Measurements from ENCODE around the gene PELI2. TPM values are rescaled to one million over a fixed set of nuclear protein-coding genes. Genes with fewer than 3 reads are reported as not detected.

Gene PELI2
- total and polyA plus RNA-seq, 3 experiments from 2014 or later: 1.0 to 3.3 (median 2.7) TPM

DNA sequence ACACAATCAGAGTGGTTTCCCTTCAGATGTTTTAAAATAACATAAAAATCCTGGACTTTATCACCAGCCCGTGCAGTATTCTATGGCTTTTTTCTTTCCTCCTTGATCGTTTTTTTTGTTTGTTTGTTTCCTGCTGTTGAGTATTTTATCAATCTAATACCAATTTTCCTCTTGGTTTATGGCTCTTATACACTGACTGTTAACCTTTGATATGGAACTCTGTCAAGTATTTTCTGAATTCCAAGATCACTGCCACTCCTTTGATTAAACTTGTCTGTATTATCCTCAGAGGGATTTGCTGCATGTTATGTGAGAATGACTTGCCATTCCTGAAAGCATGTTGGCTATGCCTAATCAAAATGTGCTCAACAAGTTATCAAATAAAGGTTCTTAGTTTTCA lies 88.4 kb downstream of the PELI2 start:
- Histone ChIP-seq H3K4me1 (ENCODE audit: insufficient read depth, low read length) (no peaks in the 10 kb centered on the region), H3K27ac (ENCODE audit: low read depth, low read length) (no peak overlapping the region), H3K4me3 (ENCODE audit: low read length) (no peak overlapping the region), H3K9me3 (ENCODE audit: low read length) (no peaks in the 10 kb centered on the region), H3K36me3 (ENCODE audit: insufficient read depth, low read length) (no peaks in the 10 kb centered on the region), H3K27me3 (ENCODE audit: insufficient read depth, low read length, poor library complexity, severe bottlenecking) (no peaks in the 10 kb centered on the region)
- Mint-ChIP-seq H3K4me1 (no peaks in the 10 kb centered on the region), H3K4me3 (no peak overlapping the region), H3K36me3 (no peaks in the 10 kb centered on the region), H3K9me3 (no peaks in the 10 kb centered on the region), H3K27me3 (no peaks in the 10 kb centered on the region), H3K27ac (no peak overlapping the region)
- CTCF ChIA-PET: no interaction called here
- DNase-seq: no peak
- POLR2A ChIA-PET: no interaction called here

GRCh38 chr14:56207626-56208292 lies 89.5 kb downstream of the PELI2 start:
- no peak overlapping the region for H3K4me3 Mint-ChIP-seq
- ChIA-PET POLR2A (no interaction called here), CTCF (no interaction called here)
- no peaks in the 10 kb centered on the region for H3K36me3 ChIP-seq (ENCODE audit: insufficient read depth, low read length)
- no peaks in the 10 kb centered on the region for H3K9me3 Mint-ChIP-seq
- no peaks in the 10 kb centered on the region for H3K4me1 Mint-ChIP-seq
- H3K27ac ChIP-seq (ENCODE audit: low read depth, low read length): no peak overlapping the region
- no peaks in the 10 kb centered on the region for H3K4me1 ChIP-seq (ENCODE audit: insufficient read depth, low read length)
- no peaks in the 10 kb centered on the region for H3K27me3 Mint-ChIP-seq
- no peaks in the 10 kb centered on the region for H3K9me3 ChIP-seq (ENCODE audit: low read length)
- H3K4me3 ChIP-seq (ENCODE audit: low read length): no peak overlapping the region
- DNase-seq: no peak
- no peaks in the 10 kb centered on the region for H3K27me3 ChIP-seq (ENCODE audit: insufficient read depth, low read length, poor library complexity, severe bottlenecking)
- no peaks in the 10 kb centered on the region for H3K36me3 Mint-ChIP-seq
- H3K27ac Mint-ChIP-seq: no peak overlapping the region

DNA sequence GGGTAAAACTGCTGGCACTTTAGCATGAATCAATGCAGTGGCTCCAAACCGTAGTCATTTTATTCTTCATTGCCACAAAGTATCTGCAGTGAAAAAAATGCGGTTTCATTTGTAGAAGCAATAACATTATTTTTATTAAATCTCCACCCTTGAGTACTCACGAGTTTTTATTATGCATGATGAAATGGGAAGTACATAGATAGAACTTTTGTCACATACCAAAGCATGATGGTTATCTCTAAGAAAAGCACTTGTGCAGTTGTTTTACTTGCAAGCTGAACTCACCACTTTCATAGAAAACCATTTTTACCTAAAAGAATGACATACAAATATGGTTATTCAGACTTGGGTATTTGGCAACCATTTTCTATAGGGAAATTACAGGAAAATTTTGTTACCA lies 90.3 kb downstream of the PELI2 start:
- Mint-ChIP-seq H3K4me1 (peaks cover 0 to 4% (median 0%) of the 10 kb centered on the region in 3 donors), H3K4me3 (no peak overlapping the region), H3K36me3 (no peaks in the 10 kb centered on the region), H3K27ac (no peak overlapping the region), H3K9me3 (no peaks in the 10 kb centered on the region), H3K27me3 (peaks cover 0 to 2% of the 10 kb centered on the region in 2 donors)
- no peak overlapping the region for H3K27ac ChIP-seq (ENCODE audit: low read depth, low read length)
- no peak for DNase-seq
- H3K36me3 ChIP-seq (ENCODE audit: insufficient read depth, low read length): no peaks in the 10 kb centered on the region
- H3K27me3 ChIP-seq (ENCODE audit: insufficient read depth, low read length, poor library complexity, severe bottlenecking): no peaks in the 10 kb centered on the region
- H3K9me3 ChIP-seq (ENCODE audit: low read length): no peaks in the 10 kb centered on the region
- ChIA-PET POLR2A (no interaction called here), CTCF (no interaction called here)
- no peaks in the 10 kb centered on the region for H3K4me1 ChIP-seq (ENCODE audit: insufficient read depth, low read length)
- H3K4me3 ChIP-seq (ENCODE audit: low read length): no peak overlapping the region

DNA sequence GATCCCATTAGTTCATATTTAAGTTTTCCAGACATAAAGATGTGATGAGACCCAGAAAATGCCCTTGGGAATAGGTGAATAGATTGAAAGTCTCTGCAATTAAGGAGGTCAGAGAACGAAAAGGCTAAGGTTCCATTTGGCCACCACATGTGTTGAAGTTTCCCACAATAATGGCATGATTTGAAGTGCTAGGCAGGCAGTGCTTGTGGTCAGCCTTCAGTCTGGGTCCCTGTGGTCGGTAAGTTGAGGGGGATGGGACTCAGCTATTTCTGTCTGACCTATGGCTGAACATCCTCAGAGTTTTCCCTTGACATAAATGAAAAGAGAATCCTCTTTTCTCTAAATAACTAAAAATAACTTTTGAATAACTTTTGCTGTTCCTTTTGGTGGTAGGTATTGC lies 92.4 kb downstream of the PELI2 start:
- no peak for DNase-seq
- Mint-ChIP-seq H3K4me1 (peaks cover 2 to 19% (median 8%) of the 10 kb centered on the region in 3 donors), H3K27me3 (peaks cover 0 to 3% of the 10 kb centered on the region in 2 donors), H3K4me3 (no peak overlapping the region), H3K9me3 (no peaks in the 10 kb centered on the region), H3K27ac (peak overlapping the region in 1 of 8 donors; percentile 71), H3K36me3 (no peaks in the 10 kb centered on the region)
- Histone ChIP-seq H3K36me3 (ENCODE audit: insufficient read depth, low read length) (no peaks in the 10 kb centered on the region), H3K27ac (ENCODE audit: low read depth, low read length) (no peak overlapping the region), H3K9me3 (ENCODE audit: low read length) (no peaks in the 10 kb centered on the region), H3K27me3 (ENCODE audit: insufficient read depth, low read length, poor library complexity, severe bottlenecking) (no peaks in the 10 kb centered on the region), H3K4me1 (ENCODE audit: insufficient read depth, low read length) (no peaks in the 10 kb centered on the region), H3K4me3 (ENCODE audit: low read length) (no peak overlapping the region)
- POLR2A ChIA-PET: no interaction called here
- CTCF ChIA-PET: no interaction called here

- Histone ChIP-seq H3K9me3 (ENCODE audit: low read length) (no peaks in the 10 kb centered on the region), H3K4me1 (ENCODE audit: insufficient read depth, low read length) (no peaks in the 10 kb centered on the region), H3K27ac (ENCODE audit: low read depth, low read length) (no peak overlapping the region), H3K27me3 (ENCODE audit: insufficient read depth, low read length, poor library complexity, severe bottlenecking) (no peaks in the 10 kb centered on the region), H3K4me3 (ENCODE audit: low read length) (no peak overlapping the region), H3K36me3 (ENCODE audit: insufficient read depth, low read length) (no peaks in the 10 kb centered on the region)
- Mint-ChIP-seq H3K9me3 (no peaks in the 10 kb centered on the region), H3K27ac (peak overlapping the region in 1 of 8 donors; percentile 41), H3K36me3 (no peaks in the 10 kb centered on the region), H3K27me3 (peaks cover 0 to 3% of the 10 kb centered on the region in 2 donors), H3K4me3 (no peak overlapping the region), H3K4me1 (peaks cover 2 to 19% (median 11%) of the 10 kb centered on the region in 3 donors)
- DNase-seq: no peak
- ChIA-PET POLR2A (no interaction called here), CTCF (no interaction called here)
Observed at GRCh38 chr14:56211084-56211483, 92.9 kb downstream of the PELI2 start.

- peaks cover 2 to 19% (median 17%) of the 10 kb centered on the region in 3 donors for H3K4me1 Mint-ChIP-seq
- DNase-seq: no peak
- ChIA-PET POLR2A (no interaction called here), CTCF (no interaction called here)
- no peaks in the 10 kb centered on the region for H3K9me3 ChIP-seq (ENCODE audit: low read length)
- no peaks in the 10 kb centered on the region for H3K9me3 Mint-ChIP-seq
- H3K27ac ChIP-seq (ENCODE audit: low read depth, low read length): no peak overlapping the region
- no peaks in the 10 kb centered on the region for H3K4me1 ChIP-seq (ENCODE audit: insufficient read depth, low read length)
- H3K27me3 Mint-ChIP-seq: peaks cover 0 to 3% of the 10 kb centered on the region in 2 donors
- H3K27me3 ChIP-seq (ENCODE audit: insufficient read depth, low read length, poor library complexity, severe bottlenecking): no peaks in the 10 kb centered on the region
- no peak overlapping the region for H3K27ac Mint-ChIP-seq
- H3K36me3 ChIP-seq (ENCODE audit: insufficient read depth, low read length): no peaks in the 10 kb centered on the region
- H3K4me3 ChIP-seq (ENCODE audit: low read length): no peak overlapping the region
- H3K36me3 Mint-ChIP-seq: no peaks in the 10 kb centered on the region
- no peak overlapping the region for H3K4me3 Mint-ChIP-seq
Observed at GRCh38 chr14:56211844-56212243, 93.6 kb downstream of the PELI2 start.

DNA sequence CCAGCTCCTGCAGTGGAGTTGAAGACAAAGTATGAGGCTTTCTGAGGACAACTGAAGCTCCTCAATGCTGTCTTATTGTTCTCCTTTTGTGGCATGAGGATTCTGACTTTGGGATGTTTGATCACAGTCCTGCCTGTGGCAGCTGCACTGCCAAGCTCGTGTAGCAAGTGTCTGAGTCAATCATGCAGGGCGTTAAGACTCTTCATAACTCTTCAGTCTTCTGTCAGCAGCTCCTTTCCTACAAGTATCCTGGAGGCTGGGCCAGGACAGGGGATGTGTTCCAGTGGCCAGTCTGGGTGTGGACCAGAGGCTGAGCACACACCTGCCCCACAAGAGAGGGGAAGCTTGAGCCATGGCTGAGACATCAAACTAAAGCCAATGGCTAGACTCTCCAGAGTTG lies 94.3 kb downstream of the PELI2 start:
- Histone ChIP-seq H3K4me1 (ENCODE audit: insufficient read depth, low read length) (no peaks in the 10 kb centered on the region), H3K27ac (ENCODE audit: low read depth, low read length) (no peak overlapping the region), H3K4me3 (ENCODE audit: low read length) (no peak overlapping the region), H3K36me3 (ENCODE audit: insufficient read depth, low read length) (no peaks in the 10 kb centered on the region), H3K27me3 (ENCODE audit: insufficient read depth, low read length, poor library complexity, severe bottlenecking) (no peaks in the 10 kb centered on the region), H3K9me3 (ENCODE audit: low read length) (no peaks in the 10 kb centered on the region)
- Mint-ChIP-seq H3K4me1 (peaks cover 4 to 21% (median 19%) of the 10 kb centered on the region in 3 donors), H3K27me3 (peaks cover 0 to 3% of the 10 kb centered on the region in 2 donors), H3K9me3 (no peaks in the 10 kb centered on the region), H3K4me3 (no peak overlapping the region), H3K36me3 (no peaks in the 10 kb centered on the region), H3K27ac (no peak overlapping the region)
- CTCF ChIA-PET: no interaction called here
- DNase-seq: no peak
- POLR2A ChIA-PET: no interaction called here

DNA sequence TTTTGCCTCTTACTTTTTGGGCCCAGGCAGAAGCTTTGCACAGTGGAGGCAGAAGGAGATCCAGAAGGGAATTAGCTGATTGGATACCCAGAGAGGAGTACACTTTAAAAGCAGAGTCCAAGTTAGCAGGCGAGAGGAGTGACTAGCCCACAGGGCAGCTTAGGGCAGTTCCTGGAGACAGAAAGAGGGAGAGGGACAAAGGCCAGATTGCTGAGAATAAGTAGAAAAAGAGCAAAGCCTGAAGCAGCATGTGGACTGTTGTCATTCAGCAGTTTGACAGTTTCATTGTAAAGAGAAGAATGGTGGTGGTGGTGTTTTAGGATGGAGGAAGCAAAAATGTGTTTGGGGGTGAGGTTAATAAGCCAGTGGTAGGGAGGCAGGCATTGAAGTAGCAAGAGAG lies 95.1 kb downstream of the PELI2 start:
- H3K27me3 ChIP-seq (ENCODE audit: insufficient read depth, low read length, poor library complexity, severe bottlenecking): no peaks in the 10 kb centered on the region
- H3K27ac ChIP-seq (ENCODE audit: low read depth, low read length): no peak overlapping the region
- POLR2A ChIA-PET: no interaction called here
- CTCF ChIA-PET: no interaction called here
- Mint-ChIP-seq H3K27ac (no peak overlapping the region), H3K36me3 (no peaks in the 10 kb centered on the region), H3K4me3 (peak overlapping the region in 1 of 7 donors; percentile 15), H3K4me1 (peaks cover 4 to 21% (median 19%) of the 10 kb centered on the region in 3 donors), H3K27me3 (peaks cover 0 to 3% of the 10 kb centered on the region in 2 donors), H3K9me3 (no peaks in the 10 kb centered on the region)
- H3K4me1 ChIP-seq (ENCODE audit: insufficient read depth, low read length): no peaks in the 10 kb centered on the region
- no peak for DNase-seq
- H3K36me3 ChIP-seq (ENCODE audit: insufficient read depth, low read length): no peaks in the 10 kb centered on the region
- no peaks in the 10 kb centered on the region for H3K9me3 ChIP-seq (ENCODE audit: low read length)
- no peak overlapping the region for H3K4me3 ChIP-seq (ENCODE audit: low read length)
